ENCODE data around the gene FAM193B.

FAM193B gene

DNA sequence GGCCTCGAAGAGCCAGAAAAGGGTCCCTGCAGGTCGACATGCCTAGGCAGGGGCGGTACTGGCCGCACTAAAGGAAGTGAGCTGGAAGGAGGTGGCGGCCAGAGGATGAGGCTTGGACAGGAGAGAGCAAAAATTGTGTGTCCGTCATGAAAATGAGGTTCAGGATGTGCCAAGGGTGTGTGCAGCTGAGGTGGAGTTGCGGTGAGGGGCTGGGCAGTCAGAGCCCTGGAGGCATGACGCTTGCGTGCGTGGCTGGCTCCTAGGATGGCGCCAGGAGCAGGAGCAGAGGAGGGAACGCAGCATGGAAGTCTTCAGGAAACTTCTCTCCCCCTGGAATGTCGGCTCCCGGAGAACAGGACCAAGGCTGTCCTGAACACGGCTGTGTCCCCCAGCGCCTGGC, 51.5 kb downstream of the FAM193B start:
- ATAC-seq (replicated peaks) (no peak), DNase-seq (no peak)
- Mint-ChIP-seq H3K36me3 (ENCODE audit: insufficient read depth) (peaks cover 4% of the 10 kb centered on the region), H3K4me3 (no peak overlapping the region), H3K4me1 (ENCODE audit: low read depth in 2 of 2) (peaks cover 12 to 13% of the 10 kb centered on the region in 2 donors), H3K27ac (no peak overlapping the region), H3K27me3 (no peaks in the 10 kb centered on the region), H3K9me3 (no peaks in the 10 kb centered on the region)

DNA sequence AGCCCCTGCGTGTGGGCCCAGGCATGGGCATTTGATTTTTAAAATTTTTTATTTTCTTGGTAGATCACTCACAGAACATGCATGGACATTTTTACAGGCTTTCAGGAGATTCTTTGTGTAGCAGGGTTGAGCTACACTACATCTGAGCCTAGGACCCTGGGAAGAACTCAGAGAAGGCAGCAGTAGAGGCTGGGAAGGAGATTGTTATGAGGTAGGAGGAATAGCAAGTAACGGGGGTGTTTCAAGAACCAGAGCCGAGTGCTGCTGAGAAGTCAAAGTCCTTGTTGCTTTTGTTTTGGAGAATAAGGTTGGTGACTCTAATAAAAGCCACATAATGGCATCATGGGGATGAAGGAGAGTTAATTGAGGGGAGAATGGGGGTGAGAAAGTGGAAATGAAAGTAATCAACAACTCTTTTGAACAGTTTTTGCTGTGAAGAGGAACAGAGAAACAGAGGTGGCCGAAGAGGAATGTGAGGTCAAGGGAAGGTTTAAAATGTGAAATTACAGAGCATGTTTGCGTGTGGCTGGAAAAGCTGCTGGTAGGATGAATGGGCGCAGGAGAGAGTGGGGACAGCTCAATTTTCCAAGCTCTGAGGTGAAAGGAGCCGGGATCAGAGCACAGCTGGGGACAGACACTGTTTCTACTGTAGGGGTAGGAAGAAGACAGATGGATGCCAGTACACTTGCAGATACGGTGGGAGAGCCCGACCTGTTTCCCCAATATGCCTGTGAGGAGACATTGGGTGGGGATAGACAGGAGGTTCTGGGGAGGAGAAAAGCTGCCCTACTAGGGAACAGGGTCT, 52.3 kb downstream of the FAM193B start:
- Mint-ChIP-seq H3K27ac (no peak overlapping the region), H3K9me3 (no peaks in the 10 kb centered on the region), H3K27me3 (no peaks in the 10 kb centered on the region), H3K4me1 (ENCODE audit: low read depth in 2 of 2) (peaks cover 12 to 15% of the 10 kb centered on the region in 2 donors), H3K36me3 (ENCODE audit: insufficient read depth) (peaks cover 4% of the 10 kb centered on the region), H3K4me3 (no peak overlapping the region)
- DNase-seq: no peak
- ATAC-seq (replicated peaks): no peak

DNA sequence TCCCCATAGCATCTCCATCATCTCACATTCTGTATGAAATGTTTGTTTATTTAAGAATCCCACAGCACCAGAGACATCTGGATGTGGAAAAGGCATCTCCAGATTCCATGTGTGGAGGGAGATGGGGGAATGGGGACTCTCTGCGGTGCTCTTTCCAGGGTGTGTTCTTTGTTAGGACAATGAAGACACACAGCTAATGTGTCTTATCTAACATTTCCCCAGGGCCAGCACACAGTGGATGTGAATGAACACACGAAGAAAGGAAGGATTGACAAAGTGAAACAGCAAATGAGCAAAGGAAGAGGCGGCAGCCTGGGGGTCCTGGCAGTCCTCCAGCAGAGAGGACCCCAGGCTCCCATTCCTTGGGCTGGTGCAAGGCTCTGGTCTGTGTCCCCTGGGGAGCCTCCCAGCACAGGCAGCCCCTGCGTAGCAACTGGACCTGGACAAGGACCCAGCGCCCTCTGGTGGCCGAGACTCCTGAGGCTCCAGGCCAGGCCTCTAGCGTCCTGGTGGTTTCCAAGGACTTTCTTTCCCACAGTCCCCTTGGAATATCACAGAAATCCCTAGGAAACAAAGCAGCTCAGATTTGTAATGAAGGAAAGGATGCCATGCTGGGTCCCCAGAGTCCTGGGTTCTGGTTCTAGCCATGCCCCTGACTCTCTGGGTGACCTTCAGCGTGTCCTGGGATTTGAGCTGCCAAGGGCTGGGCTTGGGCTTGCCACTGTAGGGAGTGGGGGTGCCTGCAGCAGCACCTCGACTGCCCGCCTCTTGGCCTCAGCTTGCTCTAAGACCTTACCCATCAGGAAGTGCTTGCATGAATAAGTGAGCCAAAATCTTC, 53.5 kb downstream of the FAM193B start:
- Mint-ChIP-seq H3K4me3 (no peak overlapping the region), H3K4me1 (ENCODE audit: low read depth in 2 of 2) (peaks cover 18 to 19% of the 10 kb centered on the region in 2 donors), H3K27ac (no peak overlapping the region), H3K36me3 (ENCODE audit: insufficient read depth) (no peaks in the 10 kb centered on the region), H3K9me3 (no peaks in the 10 kb centered on the region), H3K27me3 (no peaks in the 10 kb centered on the region)
- DNase-seq: peak; percentile 82 to 85 (median 84)
- ATAC-seq (replicated peaks): peak; percentile 34

DNA sequence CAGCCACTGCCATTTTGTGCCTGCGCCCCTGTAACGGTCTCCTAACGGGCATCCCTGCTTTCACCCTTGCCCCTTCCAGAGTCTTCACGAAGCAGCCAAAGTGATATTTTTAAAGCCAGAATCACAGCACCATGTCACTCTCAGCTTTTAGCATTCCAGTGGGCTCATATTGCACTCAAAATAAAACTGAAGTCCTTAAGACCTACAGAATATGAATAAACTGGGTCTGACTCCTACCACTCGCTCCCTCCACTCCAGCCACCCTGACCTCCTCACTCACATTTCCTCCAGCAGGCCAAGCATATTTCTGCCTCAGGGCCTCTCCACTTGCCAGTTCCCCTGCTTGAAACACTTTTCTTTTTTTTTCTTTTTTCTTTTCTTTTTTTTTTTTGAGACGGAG, 54.5 kb downstream of the FAM193B start:
- Mint-ChIP-seq H3K9me3 (no peaks in the 10 kb centered on the region), H3K4me3 (no peak overlapping the region), H3K27me3 (no peaks in the 10 kb centered on the region), H3K27ac (no peak overlapping the region), H3K4me1 (ENCODE audit: low read depth in 2 of 2) (peaks cover 19 to 20% of the 10 kb centered on the region in 2 donors), H3K36me3 (ENCODE audit: insufficient read depth) (no peaks in the 10 kb centered on the region)
- DNase-seq (no peak), ATAC-seq (replicated peaks) (no peak)

DNA sequence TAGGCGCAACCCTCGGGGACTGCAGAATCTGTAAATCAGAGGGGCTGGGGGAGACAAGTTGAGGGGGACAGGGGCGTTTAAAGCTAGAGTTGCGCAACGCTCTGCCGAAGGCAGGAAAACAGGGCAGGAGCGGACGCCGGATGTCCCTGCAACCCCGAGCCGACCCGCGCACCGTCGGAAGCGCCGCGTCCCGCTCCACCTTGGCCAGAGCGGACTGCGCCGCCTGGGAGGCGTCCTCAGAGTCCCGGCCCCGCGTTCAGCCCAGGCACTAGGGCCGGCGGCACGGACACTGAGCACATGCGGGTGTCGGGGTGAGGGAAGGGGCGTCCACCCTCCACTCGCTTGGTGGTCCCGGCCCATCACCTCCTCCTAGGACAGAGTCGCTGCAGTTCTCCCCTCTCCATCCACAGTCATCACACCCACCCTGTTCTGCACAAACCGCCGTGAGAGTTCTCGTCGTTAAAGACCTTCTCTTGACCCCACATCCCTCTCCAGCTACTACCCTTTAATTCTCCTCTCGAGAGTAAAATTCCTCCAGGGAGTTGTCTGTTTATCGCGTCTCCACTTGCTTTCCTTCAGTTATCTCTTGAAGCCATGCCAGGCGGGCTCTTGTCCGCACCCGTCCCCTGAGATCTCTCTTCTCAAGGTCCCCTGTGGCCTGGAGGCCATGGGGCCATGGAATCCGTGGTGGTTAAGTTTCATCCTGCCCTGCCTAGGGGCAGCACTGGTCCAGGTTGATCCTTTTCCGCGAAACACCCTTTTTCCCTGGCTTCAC, 56.2 kb downstream of the FAM193B start:
- H3K27ac Mint-ChIP-seq: peak overlapping the region; percentile 47 to 88
- peak overlapping the region; percentile 78 to 83 for H3K4me3 Mint-ChIP-seq
- DNase-seq: no peak
- H3K9me3 Mint-ChIP-seq: no peaks in the 10 kb centered on the region
- H3K27me3 Mint-ChIP-seq: no peaks in the 10 kb centered on the region
- peaks cover 23% of the 10 kb centered on the region in 2 donors for H3K4me1 Mint-ChIP-seq (ENCODE audit: low read depth in 2 of 2)
- peaks cover 3% of the 10 kb centered on the region for H3K36me3 Mint-ChIP-seq (ENCODE audit: insufficient read depth)
- peak; percentile 4 for ATAC-seq (replicated peaks)

DNA sequence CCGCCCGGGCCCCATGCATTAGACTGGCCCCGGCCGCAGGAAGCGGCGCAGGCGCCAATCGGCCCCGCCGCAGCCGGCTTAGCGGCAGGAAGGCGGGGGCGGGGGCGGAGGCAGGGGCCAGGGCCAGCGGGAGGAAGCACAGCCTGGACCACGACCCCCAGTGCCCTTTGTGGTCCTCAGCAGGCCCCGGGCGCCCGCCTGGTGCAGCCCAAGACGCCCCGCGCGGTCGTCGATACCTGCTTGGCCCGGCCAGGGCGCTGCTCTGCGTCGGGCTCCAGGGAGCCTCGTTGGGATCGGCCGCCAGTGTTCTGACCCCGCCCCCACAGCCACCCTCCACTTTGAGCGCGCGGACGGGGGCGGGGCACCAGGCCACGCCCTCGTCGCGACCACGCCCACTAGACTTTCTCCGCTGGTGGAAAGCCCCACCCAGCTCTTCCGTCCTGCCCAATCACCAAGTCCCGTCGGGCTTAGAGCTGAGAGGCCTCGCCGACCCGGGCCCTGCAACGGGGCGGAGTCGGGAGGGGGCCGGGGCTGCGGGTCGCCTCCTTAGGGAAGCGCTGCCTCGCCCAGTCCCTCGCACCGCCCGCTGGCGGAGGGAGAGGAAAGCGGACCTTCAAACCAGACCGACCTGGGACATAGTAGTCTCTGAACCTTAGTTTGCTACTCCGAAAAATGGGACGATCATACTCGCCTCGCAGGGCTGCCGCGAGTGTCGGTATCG, 56.9 kb downstream of the FAM193B start, which contains the start of gene PDLIM7:
Gene PDLIM7, minus strand, starts transcription at position 313 of the 721 bp plus-strand sequence. CDS start 1,092 bp downstream, outside the sequence.
- peak within 1 kb of the TSS; percentile 78 to 83 for H3K4me3 Mint-ChIP-seq
- H3K4me1 Mint-ChIP-seq (ENCODE audit: low read depth in 2 of 2): peaks cover 28 to 29% of the 10 kb centered on the region in 2 donors
- no peaks in the 10 kb centered on the region for H3K9me3 Mint-ChIP-seq
- H3K27me3 Mint-ChIP-seq: no peaks in the 10 kb centered on the region
- peak within 1 kb of the TSS; percentile 47 to 88 for H3K27ac Mint-ChIP-seq
- ATAC-seq (replicated peaks) (peak; percentile 86), DNase-seq (peak; percentile 91 to 93 (median 93))
- H3K36me3 Mint-ChIP-seq (ENCODE audit: insufficient read depth): peaks cover 3% of the 10 kb centered on the region

DNA sequence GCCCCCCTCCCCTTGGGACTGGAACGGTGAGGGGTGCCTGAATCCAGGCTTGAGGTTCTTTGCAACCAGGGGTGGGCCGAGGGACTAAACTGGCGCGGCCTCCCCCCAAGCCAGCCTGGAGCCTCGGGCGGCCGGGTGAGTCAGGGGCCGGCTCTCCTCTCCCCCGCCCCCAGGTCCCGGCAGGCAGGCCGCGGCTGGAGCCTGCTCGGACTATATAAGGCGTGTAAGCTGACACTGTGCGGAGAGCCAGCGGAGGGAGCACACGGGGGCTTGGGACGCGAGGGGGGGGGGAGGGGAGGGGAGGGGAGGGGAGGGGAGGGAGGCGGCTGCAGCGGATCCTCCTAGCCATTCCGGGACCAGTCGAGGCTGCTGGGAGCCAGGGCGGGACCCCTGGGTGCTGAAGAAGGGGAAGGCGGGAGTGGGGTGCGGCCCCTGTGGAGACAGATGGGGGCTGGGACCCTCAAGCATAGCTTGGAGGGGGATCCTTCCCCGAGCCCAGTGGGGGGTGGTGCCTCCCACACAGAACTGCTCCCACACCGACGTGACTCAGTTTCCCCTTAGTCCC, 57.6 kb downstream of the FAM193B start:
- Mint-ChIP-seq H3K4me3 (peak overlapping the region; percentile 78 to 83), H3K9me3 (no peaks in the 10 kb centered on the region), H3K27ac (no peak overlapping the region), H3K27me3 (no peaks in the 10 kb centered on the region), H3K36me3 (ENCODE audit: insufficient read depth) (peaks cover 3% of the 10 kb centered on the region), H3K4me1 (ENCODE audit: low read depth in 2 of 2) (peaks cover 26 to 29% of the 10 kb centered on the region in 2 donors)
- ATAC-seq (replicated peaks) (no peak), DNase-seq (no peak)

DNA sequence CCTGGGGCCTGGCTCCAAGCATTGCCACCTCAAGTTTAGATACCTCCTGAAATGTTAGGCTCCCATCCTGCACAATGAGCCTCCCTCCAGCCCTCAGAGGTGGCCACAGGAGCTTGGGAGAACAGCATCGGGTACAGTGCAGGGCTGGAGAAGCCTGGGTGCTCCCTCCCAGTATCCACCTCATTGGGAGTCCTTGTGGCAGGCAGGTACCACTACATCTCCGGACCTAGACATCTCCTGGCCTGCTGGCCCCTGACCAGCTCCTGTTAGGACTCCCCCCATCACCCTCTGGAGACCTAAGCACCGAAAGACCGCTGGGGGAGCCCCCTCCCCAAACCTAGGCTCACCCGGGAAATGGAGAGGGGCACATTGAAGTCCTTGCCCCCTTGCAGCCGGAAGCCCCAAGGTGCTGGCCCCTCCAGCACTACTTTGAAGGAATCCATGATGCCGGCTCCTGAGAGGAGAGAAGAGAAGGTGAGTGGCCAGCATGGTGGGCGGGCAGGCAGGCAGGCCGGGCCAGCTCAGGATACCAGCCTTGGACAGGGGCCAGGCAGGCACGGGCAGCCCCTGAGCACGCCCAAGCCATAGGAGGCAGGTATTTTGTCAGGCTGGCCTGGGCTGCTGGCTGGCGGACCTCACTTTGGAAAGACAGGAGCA, 58.2 kb downstream of the FAM193B start:
- no peak overlapping the region for H3K27ac Mint-ChIP-seq
- no peak for ATAC-seq (replicated peaks)
- no peaks in the 10 kb centered on the region for H3K9me3 Mint-ChIP-seq
- peaks cover 3% of the 10 kb centered on the region for H3K36me3 Mint-ChIP-seq (ENCODE audit: insufficient read depth)
- H3K27me3 Mint-ChIP-seq: no peaks in the 10 kb centered on the region
- H3K4me1 Mint-ChIP-seq (ENCODE audit: low read depth in 2 of 2): peaks cover 26 to 29% of the 10 kb centered on the region in 2 donors
- H3K4me3 Mint-ChIP-seq: peak overlapping the region; percentile 78 to 83
- DNase-seq: no peak

DNA sequence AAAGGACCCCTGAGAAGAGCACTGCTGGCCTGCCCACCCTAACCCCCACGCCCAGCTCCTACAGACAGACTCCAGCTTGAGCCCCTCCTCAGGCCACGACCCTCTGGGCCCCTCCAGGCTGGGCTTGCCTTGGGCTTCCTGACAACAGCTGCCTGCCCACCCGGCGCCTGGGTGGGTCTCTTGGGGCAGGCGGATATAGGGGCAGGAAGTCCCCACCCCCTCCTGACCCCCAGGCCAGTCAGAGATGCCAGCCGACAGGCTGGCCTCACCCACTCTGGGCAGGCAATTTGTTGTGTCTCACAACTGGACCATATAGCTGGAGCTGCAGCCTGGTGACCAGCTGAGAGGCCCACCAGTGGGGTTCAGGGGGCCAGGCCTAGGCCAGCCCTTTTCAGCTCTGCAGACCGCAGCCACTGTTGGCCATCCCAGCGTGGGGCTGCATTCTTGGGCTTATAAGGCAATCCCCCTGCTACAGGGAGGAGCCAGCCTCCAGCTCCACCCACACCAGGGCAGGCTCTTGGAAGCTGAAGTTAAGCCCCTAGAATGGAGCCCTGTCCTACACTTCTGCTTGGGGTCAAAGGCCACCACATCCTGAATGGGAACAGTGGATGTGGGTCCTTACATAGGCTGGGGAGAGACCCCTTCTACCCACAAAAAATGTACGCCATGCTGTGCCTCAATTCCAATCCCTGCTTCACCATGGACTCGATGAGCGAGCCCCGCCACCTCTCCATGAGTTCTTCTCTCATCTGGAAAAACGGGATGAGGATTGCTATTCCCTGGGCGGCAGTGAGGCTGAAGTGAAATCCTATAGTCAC, 58.9 kb downstream of the FAM193B start:
- H3K4me3 Mint-ChIP-seq: peak overlapping the region; percentile 78 to 83
- H3K4me1 Mint-ChIP-seq (ENCODE audit: low read depth in 2 of 2): peaks cover 22 to 25% of the 10 kb centered on the region in 2 donors
- no peaks in the 10 kb centered on the region for H3K9me3 Mint-ChIP-seq
- H3K36me3 Mint-ChIP-seq (ENCODE audit: insufficient read depth): peaks cover 3% of the 10 kb centered on the region
- no peak overlapping the region for H3K27ac Mint-ChIP-seq
- no peak for DNase-seq
- H3K27me3 Mint-ChIP-seq: no peaks in the 10 kb centered on the region
- no peak for ATAC-seq (replicated peaks)

DNA sequence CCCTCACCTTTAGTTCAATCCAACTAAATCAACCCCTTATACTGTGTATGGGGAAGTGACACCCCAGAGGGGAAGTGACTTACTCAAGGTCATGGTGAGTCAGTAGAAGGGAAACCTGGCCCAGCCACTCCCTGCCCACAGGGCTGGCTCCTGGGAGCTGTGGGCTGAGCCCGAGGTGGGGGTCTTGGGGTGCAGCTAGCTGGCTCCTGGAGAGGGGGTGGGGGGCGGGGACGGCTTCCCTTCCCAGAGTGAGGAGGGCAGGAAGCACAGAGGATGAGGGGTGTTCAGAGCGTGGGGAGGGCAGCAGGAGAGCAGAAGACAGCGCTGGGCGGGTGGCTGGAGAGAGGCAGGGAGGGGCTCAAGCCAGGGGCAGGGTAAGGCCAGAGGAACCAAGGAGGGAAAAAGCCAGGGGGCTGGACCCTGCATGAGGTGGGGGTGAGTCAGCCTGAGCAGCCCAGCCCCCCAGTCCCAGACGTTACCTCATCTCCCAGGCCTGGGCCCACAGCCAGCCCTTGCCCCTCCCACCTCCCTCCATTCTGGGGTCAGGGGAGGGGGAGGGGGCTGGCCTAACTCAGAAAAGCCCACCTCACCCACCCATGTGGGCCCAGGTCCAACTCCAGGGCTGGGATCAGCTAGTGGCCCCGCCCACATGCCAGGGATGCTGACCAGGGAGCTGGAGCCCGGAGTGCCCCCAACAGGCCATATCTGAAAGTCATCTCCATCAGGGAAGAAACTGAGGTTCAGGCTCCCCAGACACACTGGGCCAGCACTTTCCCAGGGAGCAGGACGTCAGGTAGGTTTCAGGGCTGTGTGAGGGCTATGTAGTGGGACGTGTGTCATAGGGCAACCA, 59.8 kb downstream of the FAM193B start:
- DNase-seq: no peak
- H3K36me3 Mint-ChIP-seq (ENCODE audit: insufficient read depth): peaks cover 3% of the 10 kb centered on the region
- H3K4me3 Mint-ChIP-seq: no peak overlapping the region
- H3K9me3 Mint-ChIP-seq: no peaks in the 10 kb centered on the region
- no peaks in the 10 kb centered on the region for H3K27me3 Mint-ChIP-seq
- H3K4me1 Mint-ChIP-seq (ENCODE audit: low read depth in 2 of 2): peaks cover 22 to 25% of the 10 kb centered on the region in 2 donors
- peak overlapping the region in 1 of 2 donors; percentile 15 for H3K27ac Mint-ChIP-seq
- no peak for ATAC-seq (replicated peaks)
